GM12864 (cell line): ENCODE measurements around the gene KLF13.

Source experiments
- DNase-seq: peaks from one replicate; pipeline ENCODE4 v3.0.0-alpha.2; 2011; ENCODE audit warnings: low read depth
- H3K4me3 ChIP-seq: 2 replicates; pipeline ENCODE4 v1.5.1; 2011; ENCODE audit warnings: mild to moderate bottlenecking, low read depth, low read length, control low read depth
- TF ChIP-seq, protein P1 (sequence below): IDR thresholded peaks from 2 replicates; pipeline ENCODE4 v1.5.1; 2011; ENCODE audit warnings: low read depth, mild to moderate bottlenecking, moderate library complexity, low read length, control low read depth, inconsistent platforms; ENCODE audit errors: missing control alignments

The KLF13 gene

DNA sequence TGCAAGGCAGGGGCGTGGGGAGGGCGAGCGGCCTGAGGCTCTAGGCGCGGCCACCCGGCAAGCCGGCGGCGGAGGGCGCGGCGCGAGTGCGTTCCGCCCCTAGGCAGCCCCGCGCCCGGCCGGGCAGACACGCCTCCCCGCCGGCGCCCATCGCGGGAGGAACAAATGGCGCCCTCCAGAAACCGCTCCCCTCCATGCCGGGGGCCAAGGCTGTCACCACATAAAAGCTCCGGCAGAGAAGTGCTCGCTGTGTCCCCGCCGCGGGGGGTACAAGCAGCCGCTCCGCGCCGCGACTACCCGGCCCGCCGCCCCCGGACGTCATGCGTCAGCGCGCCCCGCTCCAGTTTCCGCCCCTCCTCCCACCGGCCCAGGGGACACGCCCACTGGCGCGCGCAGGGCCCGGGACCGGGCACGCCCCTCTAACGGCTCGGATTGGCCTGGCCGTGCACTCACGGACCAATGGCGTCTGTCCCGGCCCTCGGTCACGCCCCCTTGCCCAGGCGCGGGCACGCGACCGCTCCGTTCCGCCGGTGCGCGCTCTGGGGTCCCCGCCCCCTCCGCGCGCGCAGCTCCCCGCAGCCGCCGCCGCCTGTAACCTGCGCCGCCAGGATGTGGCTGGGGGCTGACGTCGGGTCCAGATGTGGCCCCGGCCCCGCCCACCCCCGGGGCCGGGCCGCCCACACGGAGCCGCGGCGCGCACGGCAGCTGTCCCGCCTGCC is at the start of gene KLF13:
KLF13 (plus strand) TSS at position 680 of the 719 bp plus-strand sequence. CDS start 378 bp downstream, outside the sequence.
- peak; percentile 89 for DNase-seq
- TF ChIP-seq, protein P1, sequence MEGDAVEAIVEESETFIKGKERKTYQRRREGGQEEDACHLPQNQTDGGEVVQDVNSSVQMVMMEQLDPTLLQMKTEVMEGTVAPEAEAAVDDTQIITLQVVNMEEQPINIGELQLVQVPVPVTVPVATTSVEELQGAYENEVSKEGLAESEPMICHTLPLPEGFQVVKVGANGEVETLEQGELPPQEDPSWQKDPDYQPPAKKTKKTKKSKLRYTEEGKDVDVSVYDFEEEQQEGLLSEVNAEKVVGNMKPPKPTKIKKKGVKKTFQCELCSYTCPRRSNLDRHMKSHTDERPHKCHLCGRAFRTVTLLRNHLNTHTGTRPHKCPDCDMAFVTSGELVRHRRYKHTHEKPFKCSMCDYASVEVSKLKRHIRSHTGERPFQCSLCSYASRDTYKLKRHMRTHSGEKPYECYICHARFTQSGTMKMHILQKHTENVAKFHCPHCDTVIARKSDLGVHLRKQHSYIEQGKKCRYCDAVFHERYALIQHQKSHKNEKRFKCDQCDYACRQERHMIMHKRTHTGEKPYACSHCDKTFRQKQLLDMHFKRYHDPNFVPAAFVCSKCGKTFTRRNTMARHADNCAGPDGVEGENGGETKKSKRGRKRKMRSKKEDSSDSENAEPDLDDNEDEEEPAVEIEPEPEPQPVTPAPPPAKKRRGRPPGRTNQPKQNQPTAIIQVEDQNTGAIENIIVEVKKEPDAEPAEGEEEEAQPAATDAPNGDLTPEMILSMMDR: no peak
- peak within 1 kb of the TSS; percentile 89 for H3K4me3 ChIP-seq

GRCh38 chr15:31277335-31278060 is 49.1 kb upstream of the KLF13 start:
- H3K4me3 ChIP-seq: no peak overlapping the region
- DNase-seq: no peak
- TF ChIP-seq, protein P1: no peak

DNA sequence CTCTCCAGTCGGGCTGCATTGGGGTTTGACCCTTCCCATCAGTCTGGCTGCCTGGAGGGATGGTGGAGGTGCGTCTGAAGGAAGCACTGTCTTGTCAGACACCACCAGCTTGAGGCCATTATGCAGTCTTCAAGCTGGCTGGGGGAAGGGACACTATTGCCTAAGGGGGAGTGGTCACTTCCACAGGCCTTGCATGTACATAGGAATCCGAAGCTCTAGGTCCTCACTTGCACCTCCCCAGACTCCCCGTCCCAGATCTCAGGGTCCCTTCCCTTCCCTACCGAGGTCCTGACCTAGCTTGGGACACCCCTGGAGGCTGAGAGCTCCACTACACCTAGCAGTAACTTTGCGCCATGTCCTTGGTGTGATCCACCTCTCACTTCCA is 48.6 kb upstream of the KLF13 start:
- TF ChIP-seq, protein P1: peak; percentile 29
- no peak for DNase-seq
- H3K4me3 ChIP-seq: no peak overlapping the region

- H3K4me3 ChIP-seq: no peak overlapping the region
- TF ChIP-seq, protein P1: no peak
- no peak for DNase-seq
Measured at GRCh38 chr15:31278544-31279220, 48.0 kb upstream of the KLF13 start.

DNA sequence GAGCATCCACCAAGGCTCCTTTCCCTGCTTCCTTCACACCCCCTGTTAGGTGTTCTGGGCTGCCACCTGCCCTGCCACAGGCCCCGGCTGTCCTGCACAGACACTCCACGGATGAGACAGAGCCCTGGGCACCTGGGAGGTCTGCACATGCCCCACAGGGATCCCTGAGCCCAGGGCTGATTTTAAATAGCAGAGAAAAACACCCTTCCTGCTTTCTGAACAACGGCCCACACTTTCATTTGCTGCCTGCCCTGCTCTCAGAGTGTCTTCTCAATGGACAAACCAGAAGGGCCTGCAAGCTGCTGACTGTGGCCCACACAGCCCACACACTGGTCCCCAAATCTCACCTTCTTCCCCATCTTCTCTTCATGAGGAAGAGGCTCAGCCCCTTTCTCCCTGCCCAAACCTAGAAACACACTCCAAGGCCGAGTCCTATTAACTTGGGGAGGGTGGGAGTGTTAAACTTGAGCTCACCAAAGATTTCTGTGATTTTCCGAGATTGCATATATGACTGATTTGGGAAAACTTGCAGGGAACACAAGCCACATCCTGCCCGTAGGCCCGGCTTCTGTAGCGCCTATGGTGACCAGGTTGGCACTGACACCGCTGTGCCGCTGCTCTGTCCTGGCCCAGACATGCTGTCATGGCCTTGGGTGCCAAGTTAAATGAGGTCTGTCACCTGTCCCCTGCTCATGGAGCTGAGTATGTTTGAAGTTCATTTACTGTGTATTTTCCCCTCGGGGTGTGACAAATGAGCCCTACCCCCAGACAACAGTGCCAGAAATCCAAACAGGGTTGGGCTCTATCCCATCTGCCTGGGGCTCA is 47.2 kb upstream of the KLF13 start:
- TF ChIP-seq, protein P1: no peak
- no peak for DNase-seq

DNA sequence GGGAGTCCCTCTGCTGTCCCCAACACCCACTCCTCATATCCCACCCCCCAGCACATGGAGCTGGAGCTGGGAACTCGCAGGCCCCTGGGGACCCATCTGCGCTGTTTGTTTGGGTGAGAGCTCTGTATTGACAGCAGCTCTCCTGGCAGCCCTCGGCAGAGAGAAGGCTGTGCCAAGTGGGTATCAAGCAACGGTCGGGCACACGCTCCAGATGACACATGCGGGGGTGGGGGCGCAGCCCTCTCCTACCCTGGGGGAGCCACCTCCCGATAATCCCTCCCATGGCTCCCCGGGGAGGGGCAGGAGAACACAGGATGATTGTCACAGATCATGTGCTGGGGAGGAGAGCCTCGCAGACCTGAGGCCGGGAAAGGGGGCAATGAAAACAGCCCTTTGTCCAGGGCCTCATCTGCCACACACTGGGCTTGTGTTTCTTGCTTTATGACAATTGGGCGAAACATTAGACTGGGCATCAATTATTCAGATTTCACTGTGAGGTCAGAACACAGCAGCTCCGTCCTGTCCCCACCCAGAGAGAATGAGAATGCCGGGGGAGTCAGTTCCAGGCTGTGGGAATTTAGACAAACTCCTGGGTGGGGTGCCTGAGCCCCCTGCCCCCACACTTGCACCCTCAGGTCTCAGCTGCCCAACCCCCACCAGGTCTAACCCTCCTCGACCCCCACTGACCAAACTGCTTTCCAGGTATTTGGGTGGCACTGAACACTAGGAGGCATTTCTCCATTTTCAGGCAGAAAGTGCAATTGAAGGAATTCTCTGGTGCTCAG is 46.4 kb upstream of the KLF13 start:
- H3K4me3 ChIP-seq: no peak overlapping the region
- DNase-seq: no peak
- TF ChIP-seq, protein P1: no peak

More for the DNA sequence above, 47.2 kb upstream of the KLF13 start:
- H3K4me3 ChIP-seq: no peak overlapping the region
